Measurements from ENCODE around the gene MCF2L2. TPM values are rescaled to one million over a fixed set of nuclear protein-coding genes. Genes with fewer than 3 reads are reported as not detected.
A peak's percentile ranks its signal among the peaks of the same experiment; 100 is the strongest.

Gene MCF2L2
- total and polyA plus RNA-seq, 2 of the 13 experiments (the other 11 are each of a cell fraction or from before 2014, with no cell fraction given): not detected

GRCh38 chr3:183211352-183211751 lies 217.1 kb downstream of the MCF2L2 start (continued):
- TF ChIP-seq SP4 (CRISPR knock-in tag; IDR thresholded peaks at IDR 0.05) (0 out of 2 replicates have a peak, but pooled peaks have one; percentile 28), KAT8 (CRISPR knock-in tag; IDR thresholded peaks at IDR 0.05) (peak; percentile 42; the same call in 1 of the 2 replicates), ZBTB20 (CRISPR knock-in tag; IDR thresholded peaks at IDR 0.05; ENCODE audit: borderline replicate concordance, low read depth) (peak; percentile 48; the same call in 1 of the 2 replicates), ZNF383 (CRISPR knock-in tag; IDR thresholded peaks at IDR 0.05; ENCODE audit: borderline replicate concordance) (no peak), ZBTB26 (CRISPR knock-in tag; IDR thresholded peaks at IDR 0.05; ENCODE audit: borderline replicate concordance) (0 out of 2 replicates have a peak, but pooled peaks have one; percentile 27), ZFP90 (CRISPR knock-in tag; IDR thresholded peaks at IDR 0.05; ENCODE audit: borderline replicate concordance) (no peak), SOX6 (IDR thresholded peaks at IDR 0.05) (no peak), SOX6 (CRISPR knock-in tag; IDR thresholded peaks at IDR 0.05) (peak; percentile 91), FOSL2 (CRISPR knock-in tag; IDR thresholded peaks at IDR 0.05) (peak; percentile 51), ATF7-NPFF (CRISPR knock-in tag; IDR thresholded peaks at IDR 0.05; ENCODE audit: low read depth) (no peak), SPEN (CRISPR knock-in tag; IDR thresholded peaks at IDR 0.05; ENCODE audit: low read depth) (peak; percentile 63; the same call in 1 of the 2 replicates), ZIK1 (CRISPR knock-in tag; IDR thresholded peaks at IDR 0.05; ENCODE audit: borderline replicate concordance, low read depth) (0 out of 2 replicates have a peak, but pooled peaks have one; percentile 60), IRF2 (CRISPR knock-in tag; IDR thresholded peaks at IDR 0.05) (0 out of 2 replicates have a peak, but pooled peaks have one; percentile 41), ZNF768 (CRISPR knock-in tag; IDR thresholded peaks at IDR 0.05) (no peak), SOX5 (CRISPR knock-in tag; IDR thresholded peaks at IDR 0.05; ENCODE audit: borderline replicate concordance) (peak; percentile 86), HNF4A (CRISPR knock-in tag; IDR thresholded peaks at IDR 0.05) (peak; percentile 82), AHR (CRISPR knock-in tag; IDR thresholded peaks at IDR 0.05) (0 out of 2 replicates have a peak, but pooled peaks have one; percentile 43), NFKBIZ (CRISPR knock-in tag; IDR thresholded peaks at IDR 0.05) (0 out of 2 replicates have a peak, but pooled peaks have one; percentile 26), HIVEP1 (CRISPR knock-in tag; IDR thresholded peaks at IDR 0.05) (no peak), GABPB1 (CRISPR knock-in tag; IDR thresholded peaks at IDR 0.05) (peak; percentile 82), ZSCAN21 (CRISPR knock-in tag; IDR thresholded peaks at IDR 0.05; ENCODE audit: borderline replicate concordance) (peak; percentile 56; the same call in 1 of the 2 replicates), HMGA1 (CRISPR knock-in tag; conservative IDR thresholded peaks at IDR 0.05) (no peak), ZNF354B (CRISPR knock-in tag; IDR thresholded peaks at IDR 0.05) (0 out of 2 replicates have a peak, but pooled peaks have one; percentile 30), REL (CRISPR knock-in tag; conservative IDR thresholded peaks at IDR 0.05) (no peak), ZFP1 (CRISPR knock-in tag; IDR thresholded peaks at IDR 0.05) (no peak), ZNF850 (CRISPR knock-in tag; conservative IDR thresholded peaks at IDR 0.05) (no peak), CEBPG (CRISPR knock-in tag; IDR thresholded peaks at IDR 0.05) (peak; percentile 84), ZNF883 (CRISPR knock-in tag; IDR thresholded peaks at IDR 0.05; ENCODE audit: not compliant biosample characterization) (peak; percentile 40), ZNF274 (CRISPR knock-in tag; IDR thresholded peaks at IDR 0.05) (peak; percentile 59; the same call in 1 of the 2 replicates), MLXIP (CRISPR knock-in tag; IDR thresholded peaks at IDR 0.05; ENCODE audit: borderline replicate concordance) (0 out of 2 replicates have a peak, but pooled peaks have one; percentile 27)

All from HepG2 (cell line).